Measurements from ENCODE around the gene KAZN.

- TF ChIP-seq, protein P1, sequence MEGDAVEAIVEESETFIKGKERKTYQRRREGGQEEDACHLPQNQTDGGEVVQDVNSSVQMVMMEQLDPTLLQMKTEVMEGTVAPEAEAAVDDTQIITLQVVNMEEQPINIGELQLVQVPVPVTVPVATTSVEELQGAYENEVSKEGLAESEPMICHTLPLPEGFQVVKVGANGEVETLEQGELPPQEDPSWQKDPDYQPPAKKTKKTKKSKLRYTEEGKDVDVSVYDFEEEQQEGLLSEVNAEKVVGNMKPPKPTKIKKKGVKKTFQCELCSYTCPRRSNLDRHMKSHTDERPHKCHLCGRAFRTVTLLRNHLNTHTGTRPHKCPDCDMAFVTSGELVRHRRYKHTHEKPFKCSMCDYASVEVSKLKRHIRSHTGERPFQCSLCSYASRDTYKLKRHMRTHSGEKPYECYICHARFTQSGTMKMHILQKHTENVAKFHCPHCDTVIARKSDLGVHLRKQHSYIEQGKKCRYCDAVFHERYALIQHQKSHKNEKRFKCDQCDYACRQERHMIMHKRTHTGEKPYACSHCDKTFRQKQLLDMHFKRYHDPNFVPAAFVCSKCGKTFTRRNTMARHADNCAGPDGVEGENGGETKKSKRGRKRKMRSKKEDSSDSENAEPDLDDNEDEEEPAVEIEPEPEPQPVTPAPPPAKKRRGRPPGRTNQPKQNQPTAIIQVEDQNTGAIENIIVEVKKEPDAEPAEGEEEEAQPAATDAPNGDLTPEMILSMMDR (IDR thresholded peaks at IDR 0.05): no peak
- TF ChIP-seq MAX (IDR thresholded peaks at IDR 0.05; ENCODE audit: low read depth): no peak
- TF ChIP-seq RAD21 (IDR thresholded peaks at IDR 0.05; ENCODE audit: low read length): no peak
- no peak for TF ChIP-seq TEAD4 (IDR thresholded peaks at IDR 0.05; ENCODE audit: borderline replicate concordance, insufficient read depth)
- no peak for TF ChIP-seq EP300 (IDR thresholded peaks at IDR 0.05; ENCODE audit: borderline replicate concordance in 1 of 2, low read depth in 1 of 2, low read length in 1 of 2)
- TF ChIP-seq SIN3A (IDR thresholded peaks at IDR 0.05; ENCODE audit: borderline replicate concordance, low read depth, low read length): no peak
- no peak for TF ChIP-seq GABPA (IDR thresholded peaks at IDR 0.05; ENCODE audit: low read depth)
Observed at GRCh38 chr1:14578156-14578555, 20.3 kb upstream of the KAZN start.
